Measurements from ENCODE around the gene NOX5.
"Not testable (repeated sequence)": the region's sequence is repeated elsewhere in the genome, so short reads cannot be mapped to it uniquely, and the experiment has no call there.

Gene NOX5

GRCh38 chr15:69014454-69014853 lies at the start of gene NOX5:
Gene NOX5 (plus strand): TSS chr15:69014695. CDS start chr15:69014736, 41 bp downstream.
- no peak for DNase-seq

GRCh38 chr15:68966996-68967395 lies 47.5 kb upstream of the NOX5 start:
- no peak for DNase-seq

GRCh38 chr15:68967948-68968347 lies 46.5 kb upstream of the NOX5 start:
- DNase-seq, result no peak

DNA sequence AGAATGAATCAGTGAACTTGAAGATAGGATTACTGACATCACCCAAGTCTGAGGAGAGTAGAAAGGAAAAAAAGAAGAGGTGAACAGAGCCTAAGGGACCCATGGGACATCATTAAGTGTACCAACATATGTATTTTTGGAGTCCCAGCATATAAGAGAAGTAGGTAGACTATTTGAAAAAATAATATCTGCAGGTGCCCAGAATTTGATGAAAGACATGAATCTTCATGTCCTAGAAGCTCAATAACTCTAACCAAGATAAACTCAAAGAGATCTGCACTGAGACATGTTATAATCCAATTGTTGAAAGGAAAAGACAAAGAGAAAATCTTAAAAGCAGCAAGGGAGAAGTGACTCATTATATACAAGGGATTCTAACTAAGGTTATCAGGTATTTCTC lies 45.2 kb upstream of the NOX5 start:
- DNase-seq, result no peak

DNA sequence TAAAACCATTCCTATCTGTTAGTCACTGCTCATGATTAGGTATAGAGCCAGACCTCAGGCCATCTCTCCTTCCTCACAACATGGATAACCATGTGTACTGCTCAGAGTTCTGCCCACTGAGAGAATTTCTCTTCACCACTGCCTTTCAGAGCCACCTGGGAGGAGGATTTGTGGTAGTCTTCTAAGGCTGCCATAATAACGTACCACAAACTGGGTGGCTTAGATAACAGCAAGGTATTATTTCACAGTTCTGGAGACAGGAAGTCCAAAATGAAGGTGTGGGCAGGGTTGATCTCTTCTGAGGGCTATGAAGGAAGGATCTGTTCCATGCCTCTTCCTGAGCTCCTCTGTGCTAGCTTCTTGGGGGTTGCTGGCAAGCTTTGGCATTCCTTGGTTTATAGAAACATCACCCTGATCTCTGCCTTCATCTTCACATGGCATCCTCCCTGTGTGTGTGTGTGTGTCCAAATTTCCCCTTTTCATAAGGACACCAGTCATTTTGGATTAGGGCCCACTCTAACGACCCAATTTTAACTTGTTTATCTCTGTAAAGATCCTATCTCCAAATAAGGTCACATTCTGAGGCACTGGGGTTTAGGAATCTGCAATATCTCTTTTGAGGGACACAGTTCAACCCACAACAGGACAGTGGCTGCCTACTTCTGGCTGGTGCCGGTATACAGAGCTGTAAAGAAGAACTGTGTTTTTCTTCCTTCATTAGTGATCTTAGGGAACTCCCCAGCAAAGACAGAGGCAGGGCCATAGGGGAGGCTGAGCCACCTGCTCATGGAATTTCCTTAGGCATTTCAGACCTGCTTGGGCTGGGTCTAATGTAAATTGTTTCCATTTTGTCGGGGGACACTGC lies 42.1 kb upstream of the NOX5 start:
- DNase-seq, result no peak

- DNase-seq, result not testable (repeated sequence)
Observed at GRCh38 chr15:68975651-68976160, 38.8 kb upstream of the NOX5 start.

GRCh38 chr15:68977426-68977825 lies 37.1 kb upstream of the NOX5 start:
- DNase-seq, result not testable (repeated sequence)

- DNase-seq, result no peak
Observed at GRCh38 chr15:68979006-68979405, 35.5 kb upstream of the NOX5 start.

GRCh38 chr15:68979816-68980215 lies 34.7 kb upstream of the NOX5 start:
- DNase-seq, result no peak

GRCh38 chr15:68980786-68981185 lies 33.7 kb upstream of the NOX5 start:
- no peak for DNase-seq

GRCh38 chr15:68981941-68982340 lies 32.6 kb upstream of the NOX5 start:
- DNase-seq, result no peak

DNA sequence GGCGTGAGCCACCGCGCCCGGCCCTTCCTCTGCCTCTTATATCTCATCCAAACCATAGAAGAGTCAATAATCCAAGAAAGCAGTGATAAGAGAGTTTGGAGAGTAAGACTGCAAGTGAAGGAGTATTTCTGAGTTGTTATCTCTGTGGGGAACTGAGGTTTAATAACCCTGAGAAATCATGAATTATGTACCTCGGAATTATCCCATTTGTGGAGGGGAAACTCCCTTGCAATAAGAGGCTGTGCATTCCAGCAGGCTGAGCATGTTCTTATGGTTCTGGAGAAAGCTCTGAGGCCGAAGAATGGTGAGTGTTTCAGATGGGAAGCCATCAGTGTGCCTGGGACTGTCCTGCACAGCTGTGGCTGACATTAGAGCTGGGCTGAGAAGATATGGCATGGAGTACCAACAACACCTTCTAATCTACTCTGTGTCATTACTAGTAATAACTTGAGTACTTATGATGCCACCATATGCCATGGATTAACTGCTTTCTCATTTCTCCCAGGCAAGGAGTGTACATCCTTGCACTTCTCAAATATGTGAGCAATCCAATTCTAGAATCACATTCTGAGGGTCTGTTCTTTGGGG lies 31.4 kb upstream of the NOX5 start:
- DNase-seq, result no peak

DNA sequence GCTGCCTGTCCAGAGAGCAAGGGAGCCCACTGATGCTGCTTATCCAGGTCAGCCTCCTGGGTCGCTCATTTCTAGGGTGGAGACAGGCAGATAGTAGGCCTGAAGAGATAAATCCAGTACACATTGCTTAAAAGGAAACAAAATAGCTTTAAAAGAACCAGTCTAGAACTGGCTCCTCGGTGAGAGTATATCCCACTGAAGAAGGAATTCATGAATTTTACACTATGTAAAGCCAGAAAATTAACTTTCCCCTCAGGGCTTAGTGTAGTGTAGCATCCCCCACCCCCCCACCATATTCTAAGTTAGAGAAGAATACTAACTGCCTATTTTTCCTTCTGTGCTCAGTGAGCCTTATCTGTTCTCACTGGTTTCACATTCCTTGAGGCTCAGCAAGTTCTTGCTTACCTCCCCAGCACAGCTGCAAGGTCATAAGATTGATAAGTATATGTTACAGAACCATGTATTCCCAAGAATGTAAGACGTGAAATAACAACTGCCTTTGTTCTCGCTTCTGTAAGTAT lies 30.5 kb upstream of the NOX5 start:
- no peak for DNase-seq

DNA sequence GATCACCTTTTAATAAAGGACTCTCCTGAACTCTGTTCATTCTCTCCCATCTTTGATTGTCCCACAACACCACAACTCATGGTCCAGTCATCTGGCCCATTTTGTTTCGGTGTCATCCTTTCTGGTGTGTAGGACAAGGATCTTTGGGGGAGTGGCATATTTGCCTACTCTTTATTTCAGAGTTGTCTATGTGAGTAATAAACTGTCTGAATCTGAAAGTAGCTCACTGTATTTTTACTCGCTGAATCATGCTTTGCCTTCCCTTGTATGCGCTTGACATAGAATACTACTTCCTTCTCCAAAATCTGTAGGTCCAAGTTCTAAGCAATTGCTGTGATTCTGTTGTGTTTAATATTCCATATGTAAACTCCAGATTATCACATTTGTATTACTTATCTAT lies 29.9 kb upstream of the NOX5 start:
- DNase-seq, result no peak

DNA sequence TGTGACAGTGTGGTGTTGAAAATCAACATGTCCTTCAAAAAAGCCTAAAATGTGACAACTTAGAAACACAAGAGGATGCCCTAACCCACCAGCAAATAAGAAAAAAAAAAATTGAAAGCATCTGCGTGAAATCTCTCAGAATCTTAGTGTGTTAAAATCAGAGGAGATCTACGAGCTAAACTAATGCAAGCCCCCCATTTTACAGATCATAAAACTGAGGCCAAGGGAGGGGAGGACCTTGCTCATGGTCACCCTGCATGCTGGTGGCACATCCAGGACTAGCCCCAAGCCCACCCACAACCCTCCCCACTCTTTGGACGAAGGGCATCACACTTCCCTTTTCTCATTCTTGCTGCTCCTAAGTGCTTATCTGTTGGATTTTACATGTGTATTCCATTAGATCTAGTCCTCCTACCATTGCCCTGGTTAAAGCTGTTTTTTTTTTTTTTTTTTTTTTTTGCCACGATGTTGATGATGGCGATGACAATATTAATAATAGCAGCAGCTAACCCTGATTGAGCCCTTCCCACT lies 29.1 kb upstream of the NOX5 start:
- DNase-seq, result no peak

GRCh38 chr15:68986322-68986721 lies 28.2 kb upstream of the NOX5 start:
- DNase-seq, result no peak

- no peak for DNase-seq
Observed at GRCh38 chr15:68987120-68987519, 27.4 kb upstream of the NOX5 start.

- DNase-seq, result no peak
Observed at GRCh38 chr15:68987676-68988075, 26.8 kb upstream of the NOX5 start.

GRCh38 chr15:68989541-68990230 lies 24.8 kb upstream of the NOX5 start:
- DNase-seq, result no peak

DNA sequence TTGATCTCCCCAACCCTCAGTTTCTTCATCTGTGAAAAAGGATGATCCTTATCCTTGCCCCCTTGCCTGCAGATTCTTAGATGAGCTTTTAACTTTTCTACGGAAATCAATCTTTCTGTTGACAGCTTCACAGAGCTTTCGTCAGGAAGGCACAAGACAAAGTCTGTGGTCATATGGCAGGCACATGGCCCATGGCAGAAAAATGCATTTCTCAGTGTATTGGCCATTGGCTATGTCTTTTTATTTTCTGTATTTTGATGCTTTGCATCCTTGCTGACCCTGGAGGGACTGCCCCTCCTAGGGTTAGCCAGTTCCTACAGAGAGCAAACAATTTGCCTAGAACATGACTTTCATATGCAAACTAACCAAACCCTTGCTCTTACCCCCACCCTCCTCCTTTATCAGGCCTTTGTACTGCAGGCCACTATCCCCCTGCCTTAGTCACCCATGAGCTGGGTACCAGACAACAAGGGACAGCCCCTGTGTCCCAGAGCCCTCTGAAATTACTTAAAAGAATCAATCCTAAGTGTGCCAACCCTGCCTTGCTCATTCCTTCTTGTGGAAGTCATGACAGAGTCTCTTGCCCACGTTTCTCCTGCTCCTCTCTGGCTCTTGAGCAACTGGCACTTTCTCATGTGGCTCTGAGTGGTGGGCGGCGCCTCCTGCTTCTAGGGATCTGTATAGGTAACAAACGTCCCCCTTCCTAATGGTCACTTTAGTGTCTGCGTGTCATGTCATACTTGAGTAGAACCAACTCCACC lies 24.1 kb upstream of the NOX5 start:
- DNase-seq, result no peak

- no peak for DNase-seq
Observed at GRCh38 chr15:68990992-68991500, 23.4 kb upstream of the NOX5 start.

DNA sequence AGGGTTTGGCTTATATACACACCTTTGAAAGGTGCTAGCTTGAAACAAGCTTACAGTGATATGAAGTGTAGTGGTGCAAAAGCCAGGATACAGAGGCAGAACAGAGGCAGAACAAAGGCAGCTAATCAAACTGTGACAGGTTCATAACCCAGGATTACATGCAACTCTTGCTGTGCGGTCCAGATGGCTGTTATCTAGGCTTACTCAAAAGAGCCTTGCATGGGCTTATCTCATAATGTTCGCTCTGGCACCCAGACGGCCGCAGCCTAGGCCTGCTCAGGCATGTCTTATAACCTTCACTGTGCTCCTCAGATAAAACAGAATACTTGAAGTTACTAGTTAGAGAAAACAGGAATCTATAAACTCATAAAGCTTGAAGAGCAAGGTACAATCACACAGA lies 22.8 kb upstream of the NOX5 start:
- DNase-seq, result no peak
